GM19452 (cell line): ENCODE results near the gene ZNF76.
"Not testable (repeated sequence)": the region's sequence is repeated elsewhere in the genome, so short reads cannot be mapped to it uniquely, and the experiment has no call there.

Source experiments
- ATAC-seq: cut with Tn5 transposase; IDR thresholded peaks from one replicate; pipeline ENCODE4 v1.9.1; 2021; ENCODE audit not compliant: unreplicated experiment

The ZNF76 gene

GRCh38 chr6:35297601-35298481 lies 38.3 kb downstream of the ZNF76 start, which contains the start of gene DEF6:
Gene DEF6 (plus strand): TSS chr6:35297818. CDS start chr6:35297857, 39 bp downstream.
- ATAC-seq: peak; percentile 77

DNA sequence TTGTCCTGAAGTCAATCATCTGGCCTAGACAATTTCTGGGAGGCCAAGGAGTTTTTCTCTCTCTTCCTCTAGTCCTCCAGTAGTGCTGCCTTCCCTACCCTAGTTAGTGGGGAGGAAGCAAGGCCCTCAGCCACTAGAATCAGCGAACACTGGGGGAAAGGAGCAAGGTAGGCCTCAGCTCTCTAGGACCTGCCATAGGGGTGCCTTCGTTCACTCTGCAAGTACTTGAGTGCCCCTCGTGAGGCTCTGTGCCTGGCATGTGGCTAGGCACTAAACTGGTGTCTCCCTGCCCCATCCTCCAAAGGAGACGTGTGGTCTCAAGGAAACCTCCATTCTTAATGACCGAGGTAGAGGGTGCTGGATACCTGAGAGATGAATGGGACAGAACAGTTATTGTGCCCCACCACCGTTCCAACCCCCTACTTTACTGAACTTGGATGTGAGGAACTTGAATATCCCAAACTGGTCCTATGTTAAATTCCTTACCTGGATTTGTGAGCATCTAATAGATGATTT lies 39.1 kb downstream of the ZNF76 start:
- no peak for ATAC-seq

DNA sequence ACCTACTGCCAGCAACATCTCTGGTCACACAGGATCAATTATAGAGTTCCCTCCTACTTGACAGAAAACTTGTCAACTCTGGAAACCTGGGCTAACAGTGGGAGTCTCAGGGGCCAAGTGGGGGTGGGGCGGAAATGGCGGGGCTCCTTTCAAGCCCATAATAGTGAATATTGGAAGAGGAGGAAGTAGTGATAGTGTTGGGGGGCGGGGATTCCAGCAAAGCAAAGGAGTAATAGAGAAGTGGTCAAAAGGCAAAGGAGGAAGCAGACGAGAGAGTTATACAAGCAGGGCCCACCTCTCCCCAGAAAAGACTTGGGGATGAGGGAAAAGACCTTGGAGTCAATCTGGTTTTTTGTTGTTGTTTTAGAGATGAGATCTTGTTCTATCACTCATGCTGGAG lies 40.1 kb downstream of the ZNF76 start:
- ATAC-seq: no peak

- no peak for ATAC-seq
Measured at GRCh38 chr6:35300848-35301247, 41.3 kb downstream of the ZNF76 start.

- ATAC-seq: peak; percentile 70
Measured at GRCh38 chr6:35302604-35303241, 43.2 kb downstream of the ZNF76 start.

GRCh38 chr6:35304299-35304698 lies 44.8 kb downstream of the ZNF76 start:
- no peak for ATAC-seq

GRCh38 chr6:35305117-35305516 lies 45.6 kb downstream of the ZNF76 start:
- no peak for ATAC-seq

- ATAC-seq: not testable (repeated sequence)
Measured at GRCh38 chr6:35307138-35307537, 47.6 kb downstream of the ZNF76 start.

- ATAC-seq: not testable (repeated sequence)
Measured at GRCh38 chr6:35308543-35308942, 49.0 kb downstream of the ZNF76 start.

DNA sequence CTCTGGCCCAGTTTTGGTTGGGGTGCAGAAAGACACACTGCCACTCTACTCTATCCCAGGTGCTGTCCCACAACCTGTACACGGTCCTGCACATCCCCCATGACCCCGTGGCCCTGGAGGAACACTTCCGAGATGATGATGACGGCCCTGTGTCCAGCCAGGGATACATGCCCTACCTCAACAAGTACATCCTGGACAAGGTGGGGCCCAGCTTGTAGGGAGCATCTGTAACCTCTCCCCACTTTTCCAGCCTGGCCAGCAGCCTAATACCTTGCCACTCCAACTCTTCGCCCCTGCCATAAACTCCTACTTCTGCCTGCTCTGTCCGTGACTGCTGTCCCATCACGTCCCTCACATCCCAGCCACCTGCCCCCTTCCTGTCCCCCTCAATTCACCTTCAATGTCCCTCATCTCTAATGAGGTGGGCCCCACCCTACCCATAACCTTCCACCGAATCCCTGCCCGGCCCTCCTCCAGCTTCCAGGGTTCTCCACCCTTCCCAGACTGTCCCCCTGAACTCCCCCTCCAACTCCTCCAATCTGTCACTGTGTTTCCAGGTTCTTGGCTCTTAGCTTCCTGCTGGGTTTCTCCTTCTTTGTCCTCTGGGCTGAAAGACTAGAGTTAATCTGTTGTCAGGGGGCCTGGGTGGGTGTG lies 50.2 kb downstream of the ZNF76 start:
- ATAC-seq: no peak

GRCh38 chr6:35310265-35310831 lies 50.8 kb downstream of the ZNF76 start:
- no peak for ATAC-seq

DNA sequence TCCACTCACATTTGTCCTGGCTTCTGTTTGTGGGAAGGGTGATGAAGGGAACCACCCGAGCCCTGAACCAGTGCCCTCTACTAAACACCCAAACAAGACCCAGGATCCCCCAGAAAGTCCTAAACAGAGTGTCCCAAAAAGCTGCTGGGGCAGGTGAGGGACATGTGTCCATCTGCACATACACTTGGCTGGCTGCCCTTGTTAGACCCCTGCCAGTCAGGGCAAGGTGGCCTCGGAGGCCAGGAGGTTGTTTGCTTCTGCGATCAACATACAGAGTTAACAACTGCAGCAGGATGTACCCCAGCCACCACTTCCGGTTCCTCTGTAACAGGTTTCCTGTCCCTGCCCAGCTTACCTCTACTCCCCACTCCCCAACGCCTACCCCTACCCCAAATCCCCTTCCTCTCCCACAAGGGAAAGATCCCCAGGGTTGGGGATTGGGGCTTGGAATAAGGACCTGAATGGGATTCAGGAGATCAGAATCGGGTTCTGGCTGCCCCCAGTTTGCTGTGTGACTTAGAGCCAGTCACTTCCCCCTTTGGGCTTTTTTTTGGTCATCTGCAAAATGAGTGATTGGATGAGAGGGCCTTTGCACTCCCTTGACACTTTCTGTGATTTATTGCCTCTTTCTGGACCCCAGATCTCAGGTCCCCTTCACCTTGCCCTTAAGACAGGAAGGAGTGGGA lies 52.0 kb downstream of the ZNF76 start:
- no peak for ATAC-seq

DNA sequence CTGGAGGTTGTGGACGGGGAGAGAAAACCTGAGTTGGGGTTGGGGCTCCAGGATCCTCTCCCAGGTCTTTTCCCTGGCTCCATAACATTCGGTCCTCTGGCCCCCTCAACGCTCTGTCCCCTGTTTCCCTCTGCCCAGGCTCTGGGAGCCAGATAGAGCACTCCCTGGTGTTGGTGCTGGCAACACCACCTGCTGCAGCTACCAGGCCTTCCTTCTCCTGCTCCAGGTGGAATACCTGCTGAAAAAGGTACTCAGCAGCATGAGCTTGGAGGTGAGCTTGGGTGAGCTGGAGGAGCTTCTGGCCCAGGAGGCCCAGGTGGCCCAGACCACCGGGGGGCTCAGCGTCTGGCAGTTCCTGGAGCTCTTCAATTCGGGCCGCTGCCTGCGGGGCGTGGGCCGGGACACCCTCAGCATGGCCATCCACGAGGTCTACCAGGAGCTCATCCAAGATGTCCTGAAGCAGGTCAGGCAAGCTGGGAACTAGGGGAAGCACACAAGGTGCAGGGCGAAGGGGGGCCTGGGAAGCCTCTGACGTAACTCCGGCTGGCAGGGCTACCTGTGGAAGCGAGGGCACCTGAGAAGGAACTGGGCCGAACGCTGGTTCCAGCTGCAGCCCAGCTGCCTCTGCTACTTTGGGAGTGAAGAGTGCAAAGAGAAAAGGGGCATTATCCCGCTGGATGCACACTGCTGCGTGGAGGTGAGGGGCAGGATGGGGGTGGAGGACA lies 52.7 kb downstream of the ZNF76 start:
- ATAC-seq: no peak

GRCh38 chr6:35312807-35313206 lies 53.3 kb downstream of the ZNF76 start:
- no peak for ATAC-seq

- ATAC-seq: no peak
Measured at GRCh38 chr6:35317483-35318195, 58.1 kb downstream of the ZNF76 start.

- no peak for ATAC-seq
Measured at GRCh38 chr6:35318196-35319171, 58.9 kb downstream of the ZNF76 start.

GRCh38 chr6:35319346-35320030 lies 60.0 kb downstream of the ZNF76 start:
- ATAC-seq: no peak

- no peak for ATAC-seq
Measured at GRCh38 chr6:35320031-35320410, 60.5 kb downstream of the ZNF76 start.
